OCI-LY7 (cell line): ENCODE measurements around the gene TGFBI. TPM values are rescaled to one million over a fixed set of nuclear protein-coding genes. Genes with fewer than 3 reads are reported as not detected.

Experiments
- BruUV-seq: library from RNA; stranded (reverse); fragments of 400-500 nt; replicated peaks from 2 replicates; lab custom pipeline; 2021; lab: Mats Ljungman, UMichigan
- CTCF ChIA-PET: fragments of 300-600 bp; sonication (Branson Sonifier 250); formaldehyde crosslinking; loops from one replicate; lab custom pipeline; 2022; ENCODE audit warnings: antibody characterized with exemption; ENCODE audit not compliant: unreplicated experiment; lab: Charles Lee
- POLR2A ChIA-PET: fragments of 300-600 bp; sonication (Branson Sonifier 250); formaldehyde crosslinking; loops from one replicate; lab custom pipeline; 2022; ENCODE audit warnings: antibody characterized with exemption; lab: Charles Lee
- DNase-seq: peaks from one replicate; pipeline ENCODE4 v3.0.0-alpha.2; 2015; ENCODE audit warnings: low spot score
- H2AFZ ChIP-seq: fragments of 200-600 bp; sonication (generic), shearing (Covaris generic); 2 replicates; pipeline ENCODE4 v1.6.1; 2014; ENCODE audit warnings: mild to moderate bottlenecking, antibody characterized with exemption, low read length, moderate library complexity
- H3K27ac ChIP-seq: fragments of 200-600 bp; sonication (generic); 2 replicates; pipeline ENCODE4 v1.5.1; 2014; ENCODE audit warnings: mixed run types, low read depth, mild to moderate bottlenecking, moderate library complexity, low read length, inconsistent platforms; ENCODE audit not compliant: poor library complexity, severe bottlenecking
- H3K36me3 ChIP-seq: fragments of 200-600 bp; sonication (generic); 2 replicates; pipeline ENCODE4 v1.6.1; 2014; ENCODE audit warnings: mild to moderate bottlenecking, antibody characterized with exemption, low read length, moderate library complexity, mixed read lengths; ENCODE audit not compliant: insufficient read depth
- H3K4me1 ChIP-seq: fragments of 200-600 bp; sonication (generic); 2 replicates; pipeline ENCODE4 v1.5.1; 2014; ENCODE audit warnings: mild to moderate bottlenecking, low read length; ENCODE audit not compliant: insufficient read depth, poor library complexity, severe bottlenecking
- H3K4me2 ChIP-seq: fragments of 200-600 bp; sonication (generic); 2 replicates; pipeline ENCODE4 v1.6.1; 2014; ENCODE audit warnings: mild to moderate bottlenecking, low read length
- H3K4me3 ChIP-seq: fragments of 200-600 bp; sonication (generic); 2 replicates; pipeline ENCODE4 v1.5.1; 2014; ENCODE audit warnings: mild to moderate bottlenecking, low read depth, low read length; ENCODE audit not compliant: poor library complexity, severe bottlenecking
- H3K79me2 ChIP-seq: fragments of 200-600 bp; sonication (generic); 2 replicates; pipeline ENCODE4 v1.6.1; 2016; ENCODE audit warnings: low read depth, mild to moderate bottlenecking, low read length, moderate library complexity, mixed read lengths; ENCODE audit not compliant: insufficient read depth
- H3K9me2 ChIP-seq: fragments of 200-600 bp; sonication (generic); 2 replicates; pipeline ENCODE4 v1.6.1; 2016; ENCODE audit warnings: mild to moderate bottlenecking, low read length, mixed read lengths; ENCODE audit not compliant: insufficient read depth
- H3K9me3 ChIP-seq: fragments of 200-600 bp; sonication (generic); 2 replicates; pipeline ENCODE4 v1.6.1; 2014; ENCODE audit warnings: mild to moderate bottlenecking, mixed run types, low read length, mixed read lengths
- H4K20me1 ChIP-seq: fragments of 200-600 bp; sonication (generic); 2 replicates; pipeline ENCODE4 v1.6.1; 2014; ENCODE audit warnings: mild to moderate bottlenecking, antibody characterized with exemption, low read length, moderate library complexity, mixed read lengths; ENCODE audit not compliant: insufficient read depth
- EZH2phosphoT487 ChIP-seq: fragments of 200-600 bp; sonication (generic); IDR thresholded peaks from 2 replicates; pipeline ENCODE4 v1.6.1; 2018; ENCODE audit warnings: low read depth, borderline replicate concordance, mild to moderate bottlenecking, mixed run types, antibody characterized with exemption, low read length, moderate library complexity, mixed read lengths
- intact Hi-C: fragments of 100-400 bp; cut with micrococcal nuclease; formaldehyde crosslinking; loops from one replicate; pipeline ENCODE4 v1.10.0; 2022; ENCODE audit not compliant: unreplicated experiment
- total RNA-seq, 2 experiments: library from RNA; depleted of rRNA in 1 of 2; stranded (reverse); fragments of >200 nt in 1 of 2; shearing (Covaris generic) in 1 of 2; gene quantifications; 2 replicates each; pipeline ENCODE4 v1.2.3, GENCODE V29; 2014 to 2022
- TF ChIP-seq, protein P1 (sequence below): fragments of 200-600 bp; sonication (generic); conservative IDR thresholded peaks from 2 replicates; pipeline ENCODE4 v1.5.1; 2014; ENCODE audit warnings: mild to moderate bottlenecking, antibody characterized with exemption, low read length, moderate library complexity, mixed read lengths

Gene TGFBI
- total RNA-seq, 2 experiments from 2014 or later = not detected

DNA sequence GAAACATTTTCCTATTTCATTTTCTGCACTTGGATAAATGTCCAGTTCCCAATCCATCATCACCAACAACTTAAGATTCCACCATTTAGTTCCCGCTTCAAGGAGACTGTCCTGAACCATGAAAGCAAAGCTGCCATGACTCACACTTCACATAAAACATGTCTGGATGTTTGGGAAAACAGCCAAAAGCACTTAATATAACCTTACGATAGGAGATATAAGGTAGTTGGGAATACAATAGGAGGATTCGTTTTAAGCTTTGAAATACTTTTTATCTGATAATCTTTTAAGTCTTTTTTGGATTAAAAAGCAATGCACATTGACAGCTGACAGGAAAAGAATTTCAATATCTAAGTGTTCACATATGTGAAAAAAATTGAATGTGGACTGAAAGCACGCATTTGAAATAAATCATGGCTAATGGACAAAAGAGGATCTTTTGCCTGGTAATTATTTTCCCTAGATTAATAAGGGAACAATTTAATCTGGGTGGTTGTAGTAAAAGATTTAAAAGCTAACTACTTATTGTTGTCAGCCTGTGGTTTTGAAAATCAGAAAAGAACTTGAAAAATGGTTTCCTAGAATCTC, 17.3 kb upstream of the TGFBI start:
- Histone ChIP-seq H3K9me2 (no peaks in the 10 kb centered on the region), H2AFZ (no peak overlapping the region), H3K4me3 (no peak overlapping the region), H3K79me2 (no peaks in the 10 kb centered on the region), H3K4me2 (no peak overlapping the region), H3K27ac (no peak overlapping the region), H3K4me1 (no peaks in the 10 kb centered on the region), H4K20me1 (no peaks in the 10 kb centered on the region), H3K36me3 (no peaks in the 10 kb centered on the region), H3K9me3 (no peaks in the 10 kb centered on the region)
- no TSS peak for BruUV-seq
- POLR2A ChIA-PET = interaction anchor here (0.7 to 1.2 kb wide), 4 partner anchors 30 to 1055 kb away, joined by 3 read pairs; no protein-coding TSS in a partner anchor
- TF ChIP-seq, protein P1, sequence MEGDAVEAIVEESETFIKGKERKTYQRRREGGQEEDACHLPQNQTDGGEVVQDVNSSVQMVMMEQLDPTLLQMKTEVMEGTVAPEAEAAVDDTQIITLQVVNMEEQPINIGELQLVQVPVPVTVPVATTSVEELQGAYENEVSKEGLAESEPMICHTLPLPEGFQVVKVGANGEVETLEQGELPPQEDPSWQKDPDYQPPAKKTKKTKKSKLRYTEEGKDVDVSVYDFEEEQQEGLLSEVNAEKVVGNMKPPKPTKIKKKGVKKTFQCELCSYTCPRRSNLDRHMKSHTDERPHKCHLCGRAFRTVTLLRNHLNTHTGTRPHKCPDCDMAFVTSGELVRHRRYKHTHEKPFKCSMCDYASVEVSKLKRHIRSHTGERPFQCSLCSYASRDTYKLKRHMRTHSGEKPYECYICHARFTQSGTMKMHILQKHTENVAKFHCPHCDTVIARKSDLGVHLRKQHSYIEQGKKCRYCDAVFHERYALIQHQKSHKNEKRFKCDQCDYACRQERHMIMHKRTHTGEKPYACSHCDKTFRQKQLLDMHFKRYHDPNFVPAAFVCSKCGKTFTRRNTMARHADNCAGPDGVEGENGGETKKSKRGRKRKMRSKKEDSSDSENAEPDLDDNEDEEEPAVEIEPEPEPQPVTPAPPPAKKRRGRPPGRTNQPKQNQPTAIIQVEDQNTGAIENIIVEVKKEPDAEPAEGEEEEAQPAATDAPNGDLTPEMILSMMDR = no peak
- no peak for TF ChIP-seq EZH2phosphoT487
- intact Hi-C loops = no loop called here
- CTCF ChIA-PET = no interaction called here
- no peak for DNase-seq

DNA sequence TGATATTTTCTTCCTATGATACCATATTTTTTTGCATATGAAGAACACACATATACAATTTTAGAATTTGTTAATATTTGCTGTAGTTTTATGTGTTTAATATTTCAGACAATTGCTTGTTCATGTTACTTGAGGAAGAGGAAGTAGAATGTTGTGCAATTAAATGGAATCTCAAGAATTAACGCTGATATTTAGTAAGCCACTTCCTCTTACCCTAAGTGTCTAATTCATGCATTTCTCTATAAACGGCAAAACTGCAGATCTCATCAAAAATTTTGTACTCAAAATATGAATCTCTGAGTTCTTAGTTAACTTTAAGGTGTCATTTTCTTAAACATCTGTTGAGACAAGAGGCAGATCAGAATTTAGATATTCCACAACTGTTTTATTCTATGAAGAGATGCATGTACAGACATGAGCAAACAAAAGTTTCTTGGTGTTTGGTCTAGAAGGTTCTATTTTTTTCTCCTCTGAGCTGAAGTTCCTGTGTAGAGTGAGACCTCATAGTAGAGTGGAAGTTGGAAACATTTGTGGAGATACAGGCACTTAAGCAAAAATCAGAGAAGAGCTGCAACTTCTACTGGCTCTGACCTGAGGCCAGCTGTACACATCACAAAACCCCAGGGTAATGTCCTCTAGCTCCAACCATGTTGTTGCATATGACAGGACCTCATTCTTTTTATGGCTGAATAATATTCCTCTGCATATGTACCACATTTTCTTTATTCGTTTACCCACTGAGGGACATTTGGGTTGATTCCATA, 16.6 kb upstream of the TGFBI start:
- DNase-seq = no peak
- H3K4me2 ChIP-seq = no peak overlapping the region
- no peaks in the 10 kb centered on the region for H3K9me2 ChIP-seq
- POLR2A ChIA-PET = interaction anchor here (1.0 to 1.2 kb wide), 2 partner anchors 16 to 187 kb away, joined by 3 read pairs; no protein-coding TSS in a partner anchor
- no peak overlapping the region for H3K27ac ChIP-seq
- no peak for TF ChIP-seq EZH2phosphoT487
- TF ChIP-seq, protein P1 = no peak
- no peak overlapping the region for H3K4me3 ChIP-seq
- CTCF ChIA-PET = interaction anchor here (1.0 kb wide), 1 partner anchor 14 kb away, joined by 4 read pairs; no protein-coding TSS in a partner anchor
- H3K4me1 ChIP-seq = no peaks in the 10 kb centered on the region
- no peaks in the 10 kb centered on the region for H4K20me1 ChIP-seq
- BruUV-seq = no TSS peak
- intact Hi-C loops = no loop called here
- H3K9me3 ChIP-seq = no peaks in the 10 kb centered on the region
- no peak overlapping the region for H2AFZ ChIP-seq
- no peaks in the 10 kb centered on the region for H3K79me2 ChIP-seq
- no peaks in the 10 kb centered on the region for H3K36me3 ChIP-seq
